Measurements from ENCODE around the gene COMMD9.

COMMD9 gene

GRCh38 chr11:36251823-36252222 is 37.4 kb downstream of the COMMD9 start:
- DNase-seq = no peak

- DNase-seq = no peak
These were observed 40.0 kb downstream of the COMMD9 start for GRCh38 chr11:36249246-36249645.

GRCh38 chr11:36248436-36248835 is 40.8 kb downstream of the COMMD9 start:
- no peak for DNase-seq

- no peak for DNase-seq
These were observed 41.7 kb downstream of the COMMD9 start for GRCh38 chr11:36247493-36247892.

GRCh38 chr11:36243641-36244040 is 45.6 kb downstream of the COMMD9 start:
- no peak for DNase-seq

GRCh38 chr11:36241497-36241896 is 47.7 kb downstream of the COMMD9 start:
- DNase-seq = no peak

GRCh38 chr11:36240801-36241200 is 48.4 kb downstream of the COMMD9 start:
- DNase-seq = no peak

- DNase-seq = no peak
These were observed 49.1 kb downstream of the COMMD9 start for GRCh38 chr11:36240173-36240572.

- DNase-seq = no peak
These were observed 49.6 kb downstream of the COMMD9 start for GRCh38 chr11:36239636-36240035.

- no peak for DNase-seq
These were observed 50.3 kb downstream of the COMMD9 start for GRCh38 chr11:36238881-36239280.

GRCh38 chr11:36238036-36238631 is 51.1 kb downstream of the COMMD9 start:
- DNase-seq = no peak

GRCh38 chr11:36237391-36237790 is 51.8 kb downstream of the COMMD9 start:
- no peak for DNase-seq

GRCh38 chr11:36235750-36236149 is 53.5 kb downstream of the COMMD9 start:
- DNase-seq = no peak

- DNase-seq = no peak
These were observed 54.4 kb downstream of the COMMD9 start for GRCh38 chr11:36234825-36235224.

- DNase-seq = no peak
These were observed 56.0 kb downstream of the COMMD9 start for GRCh38 chr11:36233204-36233603.

GRCh38 chr11:36230779-36231699 is 58.2 kb downstream of the COMMD9 start:
- no peak for DNase-seq

- no peak for DNase-seq
These were observed 60.0 kb downstream of the COMMD9 start for GRCh38 chr11:36229091-36229705.

GRCh38 chr11:36228689-36229088 is 60.5 kb downstream of the COMMD9 start:
- no peak for DNase-seq

GRCh38 chr11:36227044-36227443 is 62.2 kb downstream of the COMMD9 start:
- DNase-seq = no peak

GRCh38 chr11:36224209-36224882 is 64.9 kb downstream of the COMMD9 start:
- no peak for DNase-seq

GRCh38 chr11:36222831-36223635 is 66.2 kb downstream of the COMMD9 start:
- no peak for DNase-seq

Measured in RPMI8226 (cell line).